ES-I3 (cell line): ENCODE data around the gene DNAJC11.

Experiments used
- H3K36me3 ChIP-seq: 2 replicates; pipeline ENCODE4 v1.6.1; 2013; ENCODE audit warnings: mild to moderate bottlenecking, low read length, control low read depth, moderate library complexity; ENCODE audit not compliant: insufficient read depth
- H3K4me1 ChIP-seq: 2 replicates; pipeline ENCODE4 v1.6.1; 2013; ENCODE audit warnings: mild to moderate bottlenecking, control low read depth, low read length; ENCODE audit not compliant: insufficient read depth
- H3K9ac ChIP-seq: 2 replicates; pipeline ENCODE4 v1.6.1; 2013; ENCODE audit warnings: low read depth, mild to moderate bottlenecking, low read length, moderate library complexity
- H3K9me3 ChIP-seq: 2 replicates; pipeline ENCODE4 v1.6.1; 2013; ENCODE audit warnings: mild to moderate bottlenecking, low read length, moderate library complexity; ENCODE audit not compliant: control insufficient read depth, insufficient read depth

DNAJC11 gene

DNA sequence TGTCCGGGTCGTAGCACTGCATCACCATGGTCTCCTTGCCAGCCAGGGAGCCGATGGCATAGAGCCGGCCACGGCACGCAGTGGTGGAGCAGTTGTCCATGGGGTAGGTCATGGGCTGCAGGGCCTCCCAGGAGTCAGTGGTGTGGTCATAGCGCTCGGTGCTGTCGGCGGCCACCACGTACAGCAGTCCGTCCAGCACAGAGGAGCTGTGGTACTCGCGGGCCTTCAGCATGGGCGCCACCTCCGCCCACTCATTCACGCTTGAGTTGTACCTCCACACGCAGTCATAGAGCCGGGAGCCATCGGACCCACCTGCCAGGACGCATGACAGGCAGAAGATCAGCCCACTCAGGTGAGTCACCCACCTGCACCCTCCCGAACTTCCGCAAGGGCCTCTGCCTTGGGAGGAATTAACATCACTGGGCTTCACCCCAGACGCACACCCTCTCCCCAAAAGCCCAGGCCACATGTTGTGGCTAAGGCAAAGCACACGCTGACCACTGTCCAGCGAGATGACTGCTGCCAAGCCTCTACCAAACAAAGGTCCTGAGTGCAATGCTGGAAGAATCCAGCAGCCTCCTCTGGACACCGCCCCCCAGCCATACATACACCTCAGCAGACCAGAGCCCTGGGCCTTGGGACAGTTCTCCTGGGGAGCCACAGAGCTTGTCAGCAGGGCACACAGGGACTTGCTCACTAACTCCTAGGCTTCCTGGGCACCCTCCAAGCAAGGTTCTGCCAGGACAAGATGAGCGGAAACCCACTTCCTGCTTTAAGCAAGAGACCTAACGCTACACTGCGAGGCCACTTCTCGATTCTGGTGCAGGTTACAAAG, 102.3 kb downstream of the DNAJC11 start:
- Histone ChIP-seq H3K4me1 (no peaks in the 10 kb centered on the region), H3K9ac (no peak overlapping the region), H3K9me3 (no peaks in the 10 kb centered on the region), H3K36me3 (no peaks in the 10 kb centered on the region; the same call in none of the 2 replicates)

GRCh38 chr1:6597777-6598131, 103.9 kb downstream of the DNAJC11 start:
- Histone ChIP-seq H3K9ac (no peak overlapping the region), H3K36me3 (no peaks in the 10 kb centered on the region; the same call in none of the 2 replicates), H3K9me3 (no peaks in the 10 kb centered on the region), H3K4me1 (no peaks in the 10 kb centered on the region)

GRCh38 chr1:6596886-6597776, 104.5 kb downstream of the DNAJC11 start:
- H3K36me3 ChIP-seq, result no peaks in the 10 kb centered on the region; the same call in none of the 2 replicates
- no peak overlapping the region for H3K9ac ChIP-seq
- H3K4me1 ChIP-seq, result no peaks in the 10 kb centered on the region
- H3K9me3 ChIP-seq, result no peaks in the 10 kb centered on the region

GRCh38 chr1:6596351-6596750, 105.3 kb downstream of the DNAJC11 start:
- no peak overlapping the region for H3K9ac ChIP-seq
- H3K9me3 ChIP-seq, result no peaks in the 10 kb centered on the region
- H3K4me1 ChIP-seq, result no peaks in the 10 kb centered on the region
- no peaks in the 10 kb centered on the region; the same call in none of the 2 replicates for H3K36me3 ChIP-seq

GRCh38 chr1:6594977-6595740, 106.5 kb downstream of the DNAJC11 start:
- no peaks in the 10 kb centered on the region for H3K4me1 ChIP-seq
- H3K9ac ChIP-seq, result no peak overlapping the region
- no peaks in the 10 kb centered on the region; the same call in none of the 2 replicates for H3K36me3 ChIP-seq
- H3K9me3 ChIP-seq, result no peaks in the 10 kb centered on the region

DNA sequence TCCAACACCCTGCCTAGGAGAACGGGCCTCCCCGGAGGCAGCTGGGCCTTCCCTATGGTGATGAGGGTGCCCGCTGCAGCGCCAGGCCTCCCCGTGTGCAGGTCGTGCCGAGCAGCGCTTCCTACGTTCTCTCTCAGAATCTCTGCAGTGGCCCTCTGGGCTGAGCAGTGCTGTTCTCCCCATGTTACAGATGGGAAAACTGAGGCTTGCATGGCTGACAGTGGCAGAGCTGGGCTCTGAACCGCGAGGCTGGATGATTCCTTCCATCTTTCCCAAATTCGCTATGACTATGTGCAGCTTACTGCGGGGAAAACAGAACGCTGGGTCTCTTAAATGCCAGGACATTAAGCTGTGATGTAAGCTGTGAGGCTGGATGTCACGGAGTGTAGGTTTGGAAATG, 107.8 kb downstream of the DNAJC11 start:
- no peaks in the 10 kb centered on the region for H3K9me3 ChIP-seq
- H3K9ac ChIP-seq, result no peak overlapping the region
- no peaks in the 10 kb centered on the region; the same call in none of the 2 replicates for H3K36me3 ChIP-seq
- no peaks in the 10 kb centered on the region for H3K4me1 ChIP-seq

DNA sequence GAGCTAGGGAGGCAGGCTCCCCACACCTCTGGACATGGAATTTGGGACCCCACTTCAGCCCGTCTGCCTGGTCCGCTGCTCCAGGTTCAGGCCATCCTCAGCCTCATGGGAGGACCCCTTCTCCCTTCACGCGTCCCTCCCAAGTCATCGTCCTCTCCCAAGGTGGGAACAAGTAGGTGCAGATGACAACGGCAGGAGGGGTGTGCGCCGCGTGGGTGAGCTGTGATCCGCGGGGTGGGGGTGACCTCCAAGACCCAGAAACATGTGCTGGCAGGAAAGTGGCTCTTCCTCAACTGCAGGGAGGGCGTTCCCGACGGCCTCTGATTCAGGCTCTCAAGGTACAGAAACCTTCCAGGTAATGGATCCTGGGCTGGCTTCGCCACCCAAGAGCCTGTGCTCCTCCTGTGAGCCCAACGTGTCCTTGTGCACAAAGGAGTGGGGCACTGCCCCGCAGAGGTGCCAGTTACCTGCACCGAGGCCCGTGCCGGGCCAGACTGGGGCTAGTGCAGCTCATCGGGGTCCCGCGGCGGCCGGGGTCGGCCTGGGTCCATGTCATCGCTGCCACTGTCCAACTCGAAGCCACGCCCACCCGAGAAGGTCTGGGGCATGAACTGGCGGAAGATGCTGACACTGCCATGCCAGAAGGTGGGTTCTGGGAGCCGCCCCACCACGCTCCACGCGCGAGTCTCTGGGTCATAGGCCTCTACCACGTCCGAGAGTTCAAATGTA, 108.6 kb downstream of the DNAJC11 start:
- no peaks in the 10 kb centered on the region; the same call in none of the 2 replicates for H3K36me3 ChIP-seq

DNA sequence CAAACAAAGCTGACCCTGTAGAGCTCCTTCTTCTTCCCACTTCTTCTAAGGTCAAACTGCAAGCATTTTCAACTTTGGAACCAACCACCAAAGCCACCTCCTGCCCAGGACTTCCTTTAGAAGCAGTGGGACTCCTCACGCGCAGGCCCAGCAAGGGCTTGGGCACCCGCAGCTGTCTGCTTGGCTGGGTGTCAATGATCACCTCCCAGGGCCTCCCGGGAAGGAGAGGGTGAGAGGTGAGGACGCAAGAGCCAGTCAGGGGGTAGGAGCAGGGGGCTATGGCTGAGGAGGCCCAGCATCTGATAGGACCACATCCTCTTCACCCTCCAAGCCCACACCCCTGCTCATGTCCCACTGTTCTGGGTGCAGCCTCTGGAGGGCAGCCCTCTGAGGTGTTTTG, 109.2 kb downstream of the DNAJC11 start:
- Histone ChIP-seq H3K36me3 (no peaks in the 10 kb centered on the region; the same call in 1 of the 2 replicates), H3K4me1 (no peaks in the 10 kb centered on the region), H3K9me3 (no peaks in the 10 kb centered on the region), H3K9ac (no peak overlapping the region)

More for the DNA sequence above, 108.6 kb downstream of the DNAJC11 start:
- Histone ChIP-seq H3K9me3 (no peaks in the 10 kb centered on the region), H3K9ac (no peak overlapping the region), H3K4me1 (no peaks in the 10 kb centered on the region)

GRCh38 chr1:6591644-6592043, 110.0 kb downstream of the DNAJC11 start:
- Histone ChIP-seq H3K9me3 (no peaks in the 10 kb centered on the region), H3K9ac (no peak overlapping the region), H3K4me1 (no peaks in the 10 kb centered on the region), H3K36me3 (no peaks in the 10 kb centered on the region; the same call in 1 of the 2 replicates)

- no peaks in the 10 kb centered on the region for H3K9me3 ChIP-seq
- H3K36me3 ChIP-seq, result no peaks in the 10 kb centered on the region; the same call in 1 of the 2 replicates
- no peak overlapping the region for H3K9ac ChIP-seq
- no peaks in the 10 kb centered on the region for H3K4me1 ChIP-seq
Observed at GRCh38 chr1:6591222-6591621, 110.4 kb downstream of the DNAJC11 start.

DNA sequence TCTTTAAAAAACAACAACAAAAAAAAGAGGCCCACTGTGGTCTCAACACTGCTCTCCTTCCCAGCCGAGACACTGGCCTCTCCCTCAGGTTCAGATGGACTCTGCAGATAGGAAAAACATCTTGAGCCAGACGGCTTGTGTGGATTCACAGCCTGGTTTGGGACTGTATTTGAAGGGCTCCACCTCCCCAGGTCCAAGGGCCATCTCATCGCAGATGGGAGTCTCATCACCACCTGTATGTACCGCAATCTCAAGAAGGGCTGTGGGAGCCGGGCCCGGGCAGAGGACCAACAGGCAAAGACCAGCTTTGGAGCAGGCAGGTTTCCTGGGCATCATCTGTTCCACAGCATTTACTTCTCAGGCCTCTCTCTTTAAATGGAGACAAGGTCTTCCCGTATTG, 111.6 kb downstream of the DNAJC11 start:
- Histone ChIP-seq H3K9me3 (no peaks in the 10 kb centered on the region), H3K36me3 (no peaks in the 10 kb centered on the region; the same call in 1 of the 2 replicates), H3K9ac (no peak overlapping the region), H3K4me1 (no peaks in the 10 kb centered on the region)

GRCh38 chr1:6588893-6589520, 112.6 kb downstream of the DNAJC11 start:
- Histone ChIP-seq H3K9ac (no peak overlapping the region), H3K9me3 (no peaks in the 10 kb centered on the region), H3K4me1 (no peaks in the 10 kb centered on the region), H3K36me3 (no peaks in the 10 kb centered on the region; the same call in 1 of the 2 replicates)
